PC-3 (cell line): ENCODE data around the gene OBSL1. TPM values are rescaled to one million over a fixed set of nuclear protein-coding genes. Genes with fewer than 3 reads are reported as not detected.

Source experiments
- ATAC-seq: fragments of 200-7000 bp; cut with Tn5 transposase; 2 replicates; pipeline ENCODE4 v1.9.1; 2020; ENCODE audit warnings: mild to moderate bottlenecking, moderate library complexity
- BruUV-seq: library from RNA; stranded (reverse); fragments of 400-500 nt; replicated peaks from 2 replicates; lab custom pipeline; 2021; lab: Mats Ljungman, UMichigan
- CTCF ChIA-PET: fragments of 300-600 bp; sonication (Branson Sonifier 250); formaldehyde crosslinking; loops from one replicate; lab custom pipeline; 2022; ENCODE audit warnings: antibody characterized with exemption; lab: Charles Lee
- POLR2A ChIA-PET: fragments of 300-600 bp; sonication (Branson Sonifier 250); formaldehyde crosslinking; loops from one replicate; lab custom pipeline; 2022; ENCODE audit warnings: antibody characterized with exemption; ENCODE audit not compliant: unreplicated experiment; lab: Charles Lee
- DNase-seq: peaks from one replicate; pipeline ENCODE4 v3.0.0-alpha.2; 2015
- H2AFZ ChIP-seq: fragments of 300-600 bp; sonication (generic); 2 replicates; pipeline ENCODE4 v1.6.0; 2016; ENCODE audit warnings: antibody characterized with exemption, low read length
- H3F3A ChIP-seq: fragments of 300-600 bp; sonication (generic); one replicate; pipeline ENCODE4 v1.6.0; 2017; ENCODE audit warnings: antibody characterized with exemption, low read length, control low read depth, mild to moderate bottlenecking; ENCODE audit not compliant: unreplicated experiment
- H3K27ac ChIP-seq: fragments of 300-600 bp; sonication (generic); 2 replicates; pipeline ENCODE4 v1.5.1; 2016; ENCODE audit warnings: mild to moderate bottlenecking, low read length
- H3K27me3 ChIP-seq: fragments of 300-600 bp; sonication (generic); 2 replicates; pipeline ENCODE4 v1.6.1; 2016; ENCODE audit warnings: low read length, mixed read lengths
- H3K36me3 ChIP-seq: fragments of 300-600 bp; sonication (generic); 2 replicates; pipeline ENCODE4 v1.6.1; 2016; ENCODE audit warnings: low read depth, mixed run types, low read length, mixed read lengths
- H3K4me1 ChIP-seq: fragments of 300-600 bp; sonication (generic); 2 replicates; pipeline ENCODE4 v1.5.1; 2016; ENCODE audit warnings: low read length; ENCODE audit not compliant: insufficient read depth
- H3K4me2 ChIP-seq: fragments of 300-600 bp; sonication (generic); 2 replicates; pipeline ENCODE4 v1.6.0; 2016; ENCODE audit warnings: low read length
- H3K4me3 ChIP-seq: fragments of 300-600 bp; sonication (generic); 2 replicates; pipeline ENCODE4 v1.5.1; 2016; ENCODE audit warnings: mild to moderate bottlenecking, low read length, mixed read lengths
- H3K79me2 ChIP-seq: fragments of 300-600 bp; sonication (generic); 2 replicates; pipeline ENCODE4 v1.6.1; 2017; ENCODE audit warnings: low read length, mixed read lengths
- H3K9ac ChIP-seq: fragments of 300-600 bp; sonication (generic); 2 replicates; pipeline ENCODE4 v1.6.0; 2016; ENCODE audit warnings: mild to moderate bottlenecking, low read length
- H3K9me2 ChIP-seq: fragments of 300-600 bp; sonication (generic); replicated peaks from 2 replicates; pipeline ENCODE4 v1.6.1; 2016; ENCODE audit warnings: mixed run types, low read length, mixed read lengths
- H3K9me3 ChIP-seq: fragments of 300-600 bp; sonication (generic); 2 replicates; pipeline ENCODE4 v1.6.1; 2016; ENCODE audit warnings: low read length, mixed read lengths
- H4K20me1 ChIP-seq: fragments of 300-600 bp; sonication (generic); 2 replicates; pipeline ENCODE4 v1.6.1; 2016; ENCODE audit warnings: low read length, mixed read lengths
- EZH2 ChIP-seq: fragments of 300-600 bp; sonication (generic); IDR thresholded peaks from one replicate; pipeline ENCODE4 v1.6.1; 2017; ENCODE audit warnings: antibody characterized with exemption, mild to moderate bottlenecking, low read length; ENCODE audit not compliant: unreplicated experiment
- EZH2phosphoT487 ChIP-seq: fragments of 300-600 bp; sonication (generic); IDR thresholded peaks from 2 replicates; pipeline ENCODE4 v1.6.1; 2018; ENCODE audit warnings: mild to moderate bottlenecking, antibody characterized with exemption, low read length, borderline replicate concordance
- intact Hi-C: fragments of 100-400 bp; cut with micrococcal nuclease; formaldehyde crosslinking; loops from 2 replicates; pipeline ENCODE4 v1.9.0; 2023
- total RNA-seq: library from RNA; depleted of rRNA; stranded (reverse); fragments of >200 nt; gene quantifications from 2 replicates; pipeline ENCODE4 v1.2.3, GENCODE V29; 2014
- TF ChIP-seq, protein P1 (sequence below): fragments of 300-600 bp; sonication (generic); conservative IDR thresholded peaks from 2 replicates; pipeline ENCODE4 v1.5.1; 2017; ENCODE audit warnings: antibody characterized with exemption, low read depth, mild to moderate bottlenecking, low read length

The OBSL1 gene
- total RNA-seq, 1 experiment from 2014 or later, result 122 TPM

DNA sequence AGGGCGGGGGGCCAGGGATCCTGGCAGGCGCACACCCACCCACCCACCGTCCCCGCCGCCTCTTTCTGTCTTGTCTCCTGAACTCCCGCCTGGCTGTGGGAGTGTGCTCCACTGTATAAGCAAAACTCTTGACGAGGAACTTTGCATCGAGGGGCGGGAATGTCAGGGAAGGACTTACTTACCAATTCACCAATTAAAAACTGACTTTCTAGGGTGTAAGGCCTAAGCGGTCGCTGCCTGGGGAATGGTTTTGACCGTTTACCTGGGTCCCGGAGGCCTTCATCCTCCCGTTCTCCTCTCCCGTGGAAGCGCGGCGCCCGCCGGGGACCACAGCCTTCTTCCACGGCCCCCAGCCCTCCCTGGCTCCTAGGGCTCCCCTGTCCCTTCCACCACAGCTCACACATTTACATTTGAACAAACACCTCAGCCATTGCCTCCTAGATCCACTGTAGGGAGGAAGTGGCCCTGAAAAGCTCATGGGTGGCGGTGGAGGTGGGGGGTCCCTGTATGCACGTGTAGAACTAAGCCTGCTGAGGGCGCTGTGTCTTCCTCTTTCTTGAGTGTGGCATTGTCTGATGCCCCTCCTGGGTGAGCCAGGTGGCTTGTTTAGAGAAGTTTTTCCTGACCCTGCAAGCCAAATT lies 48.2 kb downstream of the OBSL1 start:
- ATAC-seq (no peak), DNase-seq (no peak)
- Histone ChIP-seq H3K4me3 (no peak overlapping the region), H3K9me2 (no peaks in the 10 kb centered on the region), H3K27ac (no peak overlapping the region), H3K79me2 (no peaks in the 10 kb centered on the region), H3F3A (no peaks in the 10 kb centered on the region), H3K9ac (no peak overlapping the region), H3K4me2 (peak overlapping the region; percentile 44; the same call in 1 of the 2 replicates), H2AFZ (0 out of 2 replicates have a peak overlapping the region, but pooled peaks have one; percentile 36), H4K20me1 (no peaks in the 10 kb centered on the region), H3K27me3 (0 out of 2 replicates have a peak, but pooled peaks cover 4% of the 10 kb centered on the region), H3K36me3 (no peaks in the 10 kb centered on the region), H3K4me1 (peaks cover 14% of the 10 kb centered on the region), H3K9me3 (no peaks in the 10 kb centered on the region)
- TF ChIP-seq EZH2 (no peak), EZH2phosphoT487 (no peak)
- TF ChIP-seq, protein P1, sequence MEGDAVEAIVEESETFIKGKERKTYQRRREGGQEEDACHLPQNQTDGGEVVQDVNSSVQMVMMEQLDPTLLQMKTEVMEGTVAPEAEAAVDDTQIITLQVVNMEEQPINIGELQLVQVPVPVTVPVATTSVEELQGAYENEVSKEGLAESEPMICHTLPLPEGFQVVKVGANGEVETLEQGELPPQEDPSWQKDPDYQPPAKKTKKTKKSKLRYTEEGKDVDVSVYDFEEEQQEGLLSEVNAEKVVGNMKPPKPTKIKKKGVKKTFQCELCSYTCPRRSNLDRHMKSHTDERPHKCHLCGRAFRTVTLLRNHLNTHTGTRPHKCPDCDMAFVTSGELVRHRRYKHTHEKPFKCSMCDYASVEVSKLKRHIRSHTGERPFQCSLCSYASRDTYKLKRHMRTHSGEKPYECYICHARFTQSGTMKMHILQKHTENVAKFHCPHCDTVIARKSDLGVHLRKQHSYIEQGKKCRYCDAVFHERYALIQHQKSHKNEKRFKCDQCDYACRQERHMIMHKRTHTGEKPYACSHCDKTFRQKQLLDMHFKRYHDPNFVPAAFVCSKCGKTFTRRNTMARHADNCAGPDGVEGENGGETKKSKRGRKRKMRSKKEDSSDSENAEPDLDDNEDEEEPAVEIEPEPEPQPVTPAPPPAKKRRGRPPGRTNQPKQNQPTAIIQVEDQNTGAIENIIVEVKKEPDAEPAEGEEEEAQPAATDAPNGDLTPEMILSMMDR, result no peak
- POLR2A ChIA-PET, result no interaction called here
- BruUV-seq, result no TSS peak
- intact Hi-C loops, result no loop called here
- CTCF ChIA-PET, result no interaction called here

DNA sequence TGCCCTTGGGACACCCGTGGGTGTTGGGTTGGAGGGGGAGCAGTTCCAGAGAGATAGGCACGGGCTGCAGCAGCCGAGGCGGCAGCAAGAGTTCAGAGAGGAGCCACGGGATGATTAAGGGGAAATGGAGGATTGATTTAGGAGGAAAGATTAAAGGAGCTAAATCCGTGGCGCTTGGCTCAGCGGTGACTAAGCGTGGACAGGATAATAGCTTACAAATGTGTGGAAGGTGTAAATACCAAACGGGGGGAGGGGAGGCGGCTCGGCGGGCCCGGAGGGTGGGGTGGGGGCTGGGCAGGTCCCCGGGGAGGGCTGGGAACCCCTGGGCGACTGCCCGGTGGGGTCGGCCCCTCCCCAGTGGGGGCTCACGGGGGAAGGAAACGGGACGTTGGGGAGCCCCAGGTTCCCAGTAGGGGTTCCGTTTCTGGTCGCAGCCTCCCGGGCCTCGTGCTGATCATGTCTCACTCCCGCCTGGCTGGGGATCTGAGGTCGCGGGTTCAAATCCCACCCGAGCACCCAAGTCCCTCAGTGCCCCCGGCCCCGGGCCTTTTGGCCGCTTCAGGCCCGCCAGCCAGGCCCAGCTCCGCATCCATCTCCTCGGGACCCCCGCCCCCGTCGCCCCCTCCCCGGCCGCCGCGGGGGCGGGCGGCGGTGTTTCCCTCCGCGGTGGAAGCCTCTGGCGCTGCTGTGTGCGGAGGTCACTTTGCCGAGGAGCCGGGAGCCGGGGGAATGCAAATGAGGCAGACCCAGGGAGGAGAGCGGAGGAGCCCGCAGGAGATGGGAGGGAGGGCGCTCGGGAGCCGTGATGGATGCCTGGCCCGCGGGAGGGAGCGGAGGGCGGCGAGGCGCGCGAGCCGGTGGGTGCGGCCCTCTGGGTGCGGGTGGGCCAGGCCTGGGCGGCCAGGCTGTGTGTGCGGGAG lies 49.0 kb downstream of the OBSL1 start:
- Histone ChIP-seq H3K79me2 (no peaks in the 10 kb centered on the region), H4K20me1 (no peaks in the 10 kb centered on the region), H3F3A (no peaks in the 10 kb centered on the region), H3K9me2 (no peaks in the 10 kb centered on the region), H2AFZ (peak overlapping the region; percentile 52), H3K9ac (no peak overlapping the region), H3K27ac (no peak overlapping the region), H3K36me3 (no peaks in the 10 kb centered on the region), H3K4me2 (peak overlapping the region; percentile 77), H3K9me3 (no peaks in the 10 kb centered on the region), H3K4me1 (peaks cover 14% of the 10 kb centered on the region), H3K27me3 (no peaks in the 10 kb centered on the region), H3K4me3 (no peak overlapping the region; the same call in 1 of the 2 replicates)
- BruUV-seq, result no TSS peak
- intact Hi-C loops, result no loop called here
- ATAC-seq (peak; percentile 38), DNase-seq (peak; percentile 51)
- TF ChIP-seq, protein P1, result no peak
- CTCF ChIA-PET, result interaction anchor here (0.6 to 1.3 kb wide), 9 partner anchors 8 to 134 kb away, joined by 3 to 22 read pairs (median 4); a partner anchor contains a TSS
- POLR2A ChIA-PET, result interaction anchor here (0.6 kb wide), 1 partner anchor 12 kb away, joined by 41 read pairs; no protein-coding TSS in a partner anchor
